Measurements from ENCODE around the gene CTSE.

The CTSE gene

DNA sequence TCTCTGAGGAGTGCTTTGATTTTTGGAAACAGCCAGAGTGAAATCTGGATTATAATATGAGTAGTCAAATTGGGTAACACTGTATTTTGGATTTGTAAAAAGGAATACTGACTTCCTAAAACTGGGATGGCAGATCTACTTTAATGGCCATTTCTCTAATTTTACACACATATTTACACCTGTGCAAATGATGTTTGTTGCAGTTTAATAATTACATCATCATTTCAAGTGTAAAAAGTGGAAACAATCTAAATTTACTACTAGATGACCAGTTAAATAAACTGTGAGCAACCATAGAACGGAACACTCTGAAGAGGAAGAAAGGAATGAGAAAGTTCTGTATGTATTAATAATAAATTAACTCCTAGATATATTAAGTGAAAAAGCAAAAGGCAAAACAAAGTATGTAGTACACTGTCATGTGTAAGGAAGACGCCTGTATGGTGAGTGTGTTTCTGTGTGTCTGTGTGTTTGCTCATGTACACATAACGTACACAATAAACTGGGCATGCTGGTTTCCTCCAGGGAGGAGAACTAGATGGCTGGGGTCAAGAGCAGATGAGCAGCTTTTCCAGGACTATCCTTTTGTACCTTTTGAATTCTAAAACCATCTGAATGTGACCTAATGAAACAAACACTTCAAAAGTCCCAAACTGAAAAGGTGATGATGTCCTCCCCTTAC, 26.4 kb upstream of the CTSE start:
- DNase-seq = no peak

DNA sequence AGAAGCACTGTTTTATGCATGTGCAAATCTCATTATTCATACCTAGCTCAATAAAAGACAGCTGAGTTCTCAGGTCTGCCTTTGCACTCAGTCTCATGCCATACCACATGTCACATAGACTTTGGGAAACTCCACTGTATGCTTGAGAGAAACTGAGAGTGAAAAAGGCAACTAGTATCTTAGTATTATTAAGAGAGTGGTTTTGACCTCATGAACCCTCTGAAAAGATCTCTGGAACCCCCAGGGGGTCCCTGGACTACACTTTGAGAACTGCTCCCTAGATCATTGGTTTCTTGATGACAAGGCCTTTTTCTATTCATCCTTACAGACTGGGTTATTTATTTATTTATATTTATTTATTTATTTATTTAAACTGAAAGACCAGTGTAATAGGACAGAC, 25.6 kb upstream of the CTSE start:
- DNase-seq = peak; percentile 73

DNA sequence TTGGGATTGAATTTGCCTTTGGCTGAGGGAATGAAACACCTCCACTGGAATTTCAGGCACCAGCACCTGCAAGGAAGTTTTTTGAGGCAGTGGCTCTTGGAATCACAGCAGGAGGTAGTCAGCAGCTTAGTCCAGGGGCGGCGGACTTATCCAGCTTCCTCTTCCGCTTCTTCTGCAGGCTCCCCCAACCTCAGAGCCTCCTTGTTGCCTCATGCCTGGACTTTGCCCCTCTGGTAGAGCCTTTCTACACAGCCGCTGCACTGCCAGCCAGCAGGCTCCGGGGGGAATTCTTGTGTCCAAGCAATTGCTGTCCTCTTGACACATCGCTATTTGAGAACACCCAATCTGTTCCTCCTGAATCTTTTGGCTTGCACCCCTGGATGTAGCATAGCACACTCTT, 24.9 kb upstream of the CTSE start:
- DNase-seq = no peak

DNA sequence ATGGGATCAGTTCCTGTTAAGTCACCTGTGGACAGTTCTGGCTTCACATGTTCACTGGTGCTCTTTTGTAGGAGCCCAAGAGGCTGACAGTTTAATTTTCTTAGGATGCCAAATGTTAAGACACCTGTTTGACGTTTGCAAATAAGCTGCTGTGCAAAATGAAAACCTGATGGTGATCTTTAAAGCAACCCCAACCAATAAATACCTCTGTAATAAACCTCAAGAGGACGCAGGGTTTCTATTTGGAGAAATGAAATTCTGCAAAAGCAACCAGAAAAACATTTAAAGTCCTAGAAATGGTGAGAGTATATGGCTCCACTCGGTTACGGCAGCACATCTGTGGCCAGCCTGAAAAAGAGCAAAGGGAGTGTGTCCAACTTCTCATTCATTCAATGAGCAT, 23.6 kb upstream of the CTSE start:
- DNase-seq = peak; percentile 66

DNA sequence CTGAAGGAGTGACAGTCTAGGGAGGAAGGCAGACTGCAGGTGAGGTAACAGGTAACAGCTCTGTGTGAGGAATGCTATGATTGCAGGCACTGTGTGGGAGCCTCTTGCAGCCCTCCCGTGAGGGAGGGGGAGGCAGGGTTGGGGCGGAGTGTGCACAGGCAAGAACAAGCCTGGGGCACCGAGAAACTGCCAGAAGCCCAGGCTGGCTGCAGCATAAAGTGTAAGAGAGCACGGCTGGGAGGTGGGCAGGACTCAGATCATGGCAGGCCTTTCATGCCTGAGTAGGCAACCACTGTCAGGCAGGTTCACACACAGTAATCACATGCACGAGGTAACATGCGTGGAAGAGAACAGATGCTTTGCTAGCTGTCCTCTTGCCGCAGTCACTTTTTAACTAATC, 17.9 kb upstream of the CTSE start:
- no peak for DNase-seq

DNA sequence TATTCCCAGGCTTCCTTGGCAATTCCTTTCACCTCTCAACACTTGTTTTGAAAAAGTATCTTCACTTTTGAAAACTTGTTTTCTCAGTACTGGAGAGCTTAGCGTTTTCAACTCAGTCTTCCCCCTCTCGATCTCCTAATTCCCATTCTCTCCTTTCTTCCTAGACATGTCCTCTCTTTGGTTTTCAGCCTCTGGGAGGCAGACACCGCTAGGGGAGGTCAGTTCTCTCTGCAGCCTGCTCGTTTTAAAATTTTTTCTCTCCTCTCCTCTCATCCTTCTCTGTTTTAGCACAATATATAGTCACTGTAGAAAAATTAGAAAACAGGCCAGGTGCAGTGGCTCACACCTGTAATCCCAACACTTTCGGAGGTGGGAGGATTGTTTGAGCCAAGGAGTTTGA, 16.6 kb upstream of the CTSE start:
- DNase-seq = peak; percentile 36

DNA sequence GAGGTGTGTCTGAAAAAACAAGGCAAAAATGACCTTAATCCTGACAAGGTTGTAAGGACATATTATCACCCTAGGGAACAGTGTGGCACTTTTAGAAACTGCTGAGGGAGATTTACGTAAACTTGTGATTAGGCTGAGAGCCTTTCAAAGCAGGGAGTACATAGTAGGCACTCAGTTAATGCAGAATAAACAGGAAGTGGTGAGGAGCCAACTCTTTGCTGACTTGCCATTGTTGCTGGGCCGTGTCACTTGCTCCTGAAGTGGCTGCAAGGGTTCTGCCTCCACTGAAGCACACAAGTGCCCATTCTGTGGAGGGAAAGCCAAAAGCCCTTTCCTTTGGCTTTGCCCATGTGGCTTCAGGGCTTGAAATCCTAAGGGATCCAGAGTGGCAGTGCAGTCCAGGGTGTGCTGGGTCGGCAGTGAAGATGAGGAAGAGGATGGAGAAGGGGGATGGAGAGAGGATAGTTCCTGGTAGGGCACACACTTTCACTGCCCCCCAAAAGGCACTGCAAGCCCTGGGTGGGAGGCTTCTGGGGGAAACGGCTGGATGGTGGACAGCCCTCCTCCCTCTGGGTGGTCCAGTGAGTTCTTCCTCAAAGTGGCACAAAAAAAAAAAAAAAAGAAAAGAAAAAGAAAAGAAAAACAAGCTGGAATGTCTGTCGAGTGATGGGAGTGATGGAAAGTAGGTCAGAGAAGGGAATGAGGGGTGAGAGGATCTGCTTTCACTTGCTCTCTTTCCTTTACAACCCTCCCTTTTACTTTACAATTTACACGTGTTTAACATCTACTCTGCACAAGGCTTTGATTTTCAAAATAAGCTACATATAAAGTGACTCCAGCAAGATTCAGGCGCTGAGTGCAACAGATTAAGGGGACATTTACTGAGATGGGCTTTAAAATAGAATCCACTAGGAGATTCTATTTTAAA, 15.6 kb upstream of the CTSE start:
- DNase-seq = peak; percentile 62

DNA sequence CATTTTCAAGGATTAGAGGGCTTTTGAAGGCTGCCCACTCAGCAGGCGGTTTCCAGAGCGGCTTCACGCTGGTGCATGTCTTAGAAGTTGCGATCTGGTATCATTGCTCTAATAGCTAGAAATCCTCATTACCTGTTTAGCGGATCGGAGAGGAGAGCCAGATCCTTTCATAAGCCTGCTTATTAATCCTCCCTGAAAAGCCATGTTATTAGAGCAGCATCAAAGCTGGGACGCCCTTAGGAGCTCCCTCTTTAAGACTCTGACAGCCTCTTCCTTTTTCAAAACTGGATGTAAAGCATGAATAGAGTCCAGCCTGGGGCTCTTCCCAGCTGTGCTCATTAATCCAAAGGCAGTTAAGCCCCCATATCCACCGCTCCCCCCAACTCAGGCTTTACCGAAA, 13.9 kb upstream of the CTSE start:
- DNase-seq = peak; percentile 53

DNA sequence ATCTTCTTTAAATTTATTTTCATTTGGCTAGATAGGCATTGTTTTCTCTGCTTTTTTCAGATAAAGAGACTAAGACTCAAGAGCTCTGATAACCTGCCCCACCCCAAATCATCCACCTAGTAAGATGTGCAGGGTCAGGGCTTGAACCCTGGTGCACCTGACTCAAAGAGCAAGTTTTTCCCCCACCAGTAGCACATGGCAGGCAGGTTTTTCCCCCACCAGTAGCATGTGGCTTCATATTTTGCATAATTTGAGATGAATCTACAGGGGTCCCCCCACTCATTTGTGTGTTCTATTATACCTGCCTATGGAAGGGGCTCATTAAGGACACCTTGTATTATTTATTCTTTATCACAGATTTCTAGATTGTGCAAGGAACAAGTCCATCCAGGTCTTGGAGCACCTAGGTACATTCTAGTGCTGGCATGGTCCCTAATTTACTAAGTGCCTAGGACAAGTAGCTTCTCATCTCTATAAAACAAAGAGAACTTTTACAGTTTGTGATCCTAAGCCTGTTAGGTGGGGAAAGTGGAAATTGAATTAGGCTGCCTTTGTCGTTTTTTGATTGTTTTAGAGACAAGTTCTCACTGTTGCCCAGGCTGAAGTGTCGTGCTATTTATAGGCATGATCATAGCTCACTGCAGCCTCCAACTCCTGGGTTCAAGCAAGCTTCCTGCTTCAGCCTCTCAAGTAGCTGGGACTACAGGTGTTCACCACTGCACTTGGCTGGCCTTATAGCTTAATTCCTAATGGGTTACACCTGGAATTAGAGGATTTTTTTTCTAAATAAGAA, 13.2 kb upstream of the CTSE start:
- DNase-seq = peak; percentile 74

DNA sequence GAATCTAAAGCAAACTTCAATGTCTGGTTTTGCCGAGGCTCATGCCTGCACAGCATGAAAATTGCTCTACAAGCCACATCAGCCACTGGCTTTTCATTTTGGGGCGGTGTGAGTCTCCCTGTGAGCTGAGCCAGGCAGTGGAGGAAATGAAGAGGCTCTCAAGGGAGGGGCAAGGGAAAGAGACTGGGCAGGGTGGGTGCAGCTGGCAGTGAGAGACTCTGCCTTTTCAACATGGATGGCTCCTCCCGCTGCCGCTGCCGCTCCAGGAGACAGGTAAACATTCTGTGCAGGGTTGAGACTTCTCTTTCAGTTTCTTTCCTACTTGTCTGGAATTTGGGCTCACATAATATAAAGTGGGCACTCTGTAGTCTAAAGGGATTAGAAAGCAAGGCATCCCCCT, 11.3 kb upstream of the CTSE start:
- DNase-seq = peak; percentile 84

DNA sequence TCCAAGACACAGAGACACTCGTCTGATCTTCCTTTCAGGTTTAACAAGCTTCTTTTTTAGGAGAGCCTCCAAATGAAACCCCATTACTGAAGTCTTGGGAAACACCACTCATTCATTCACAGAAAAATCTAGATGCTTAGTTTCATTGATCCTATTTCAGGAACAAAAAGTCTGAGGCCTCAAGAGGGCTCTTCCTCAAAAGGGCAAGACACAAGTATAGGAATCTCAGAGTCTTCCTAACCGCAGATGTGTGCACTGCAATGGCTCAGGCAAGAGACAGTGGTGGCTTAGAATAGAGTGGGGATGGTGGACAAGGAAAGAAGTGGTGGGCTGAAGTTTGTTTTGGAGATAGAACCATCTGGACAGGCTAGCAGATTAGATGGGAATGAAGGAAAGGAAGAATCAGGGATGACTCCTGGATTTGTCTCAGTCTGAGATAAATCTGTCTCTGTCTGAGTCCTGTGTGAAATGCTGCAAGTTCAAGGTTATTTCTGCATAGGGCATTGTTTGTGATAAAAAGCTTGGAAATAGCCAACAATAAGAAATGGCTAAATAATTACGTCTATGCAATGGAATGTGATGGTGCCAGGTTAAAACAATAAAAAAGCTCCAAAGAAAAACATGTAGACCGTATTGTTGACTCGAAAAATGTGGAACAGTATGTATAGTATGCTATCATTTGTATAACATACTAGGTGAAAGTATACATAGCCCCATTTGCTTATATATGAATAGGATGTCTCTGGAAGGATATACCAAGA, 8.9 kb upstream of the CTSE start:
- no peak for DNase-seq

DNA sequence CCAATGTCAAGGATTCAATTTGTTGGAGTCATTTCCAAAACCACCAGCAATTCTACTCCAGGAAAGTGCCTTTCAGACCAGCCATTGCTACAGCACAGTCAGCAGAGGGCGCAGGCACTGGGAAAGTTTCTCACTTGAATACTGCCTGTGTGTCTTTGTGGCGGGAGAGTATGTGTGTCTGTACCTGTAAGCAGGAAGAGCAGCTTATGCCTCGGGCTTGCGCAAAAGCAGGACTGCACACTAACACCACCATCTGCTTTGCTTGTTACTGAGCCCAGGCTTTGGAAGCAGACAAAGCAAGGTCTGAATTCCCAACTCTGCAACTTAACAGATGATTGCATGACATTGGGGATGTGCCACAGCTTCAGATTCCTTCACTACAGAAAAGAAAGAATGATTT, 7.0 kb upstream of the CTSE start:
- DNase-seq = peak; percentile 94

DNA sequence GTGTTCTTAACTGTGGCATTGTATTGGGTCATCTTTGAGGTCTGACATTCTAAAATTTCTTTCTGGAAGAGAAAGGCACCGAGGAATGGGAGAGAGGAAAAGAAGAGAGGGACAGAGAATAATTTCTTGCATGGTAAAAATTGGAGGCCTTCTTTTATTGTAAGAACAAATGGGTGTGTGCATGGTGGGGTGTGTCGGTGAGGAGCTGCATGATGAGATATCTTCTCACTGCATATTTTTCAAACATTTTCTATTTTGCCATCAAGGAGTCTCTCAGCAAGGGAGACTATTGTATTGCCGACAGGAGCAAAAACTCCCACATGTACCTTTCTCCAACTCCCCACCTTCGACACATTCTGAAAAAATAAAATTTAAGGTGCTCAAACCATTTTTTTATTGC, 6.5 kb upstream of the CTSE start:
- DNase-seq = no peak

DNA sequence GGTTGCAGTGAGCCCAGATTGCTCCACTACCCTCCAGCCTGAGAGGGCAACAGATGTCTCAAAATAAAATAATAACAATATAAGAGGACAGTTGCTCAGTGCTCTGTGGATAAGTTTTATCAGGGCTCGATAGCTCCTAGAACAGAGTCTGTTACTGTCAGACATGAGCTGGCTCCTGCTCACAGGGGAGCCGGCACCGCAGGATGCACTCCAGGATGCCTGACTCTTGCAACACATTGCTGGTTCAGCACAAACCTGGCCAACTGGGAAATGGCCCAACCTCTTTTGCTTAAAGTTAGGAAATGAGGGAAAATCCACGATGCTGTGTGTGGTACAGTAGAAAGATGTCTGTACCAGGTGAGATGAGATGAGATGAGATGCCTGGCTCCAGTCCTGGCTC, 5.8 kb upstream of the CTSE start:
- no peak for DNase-seq

DNA sequence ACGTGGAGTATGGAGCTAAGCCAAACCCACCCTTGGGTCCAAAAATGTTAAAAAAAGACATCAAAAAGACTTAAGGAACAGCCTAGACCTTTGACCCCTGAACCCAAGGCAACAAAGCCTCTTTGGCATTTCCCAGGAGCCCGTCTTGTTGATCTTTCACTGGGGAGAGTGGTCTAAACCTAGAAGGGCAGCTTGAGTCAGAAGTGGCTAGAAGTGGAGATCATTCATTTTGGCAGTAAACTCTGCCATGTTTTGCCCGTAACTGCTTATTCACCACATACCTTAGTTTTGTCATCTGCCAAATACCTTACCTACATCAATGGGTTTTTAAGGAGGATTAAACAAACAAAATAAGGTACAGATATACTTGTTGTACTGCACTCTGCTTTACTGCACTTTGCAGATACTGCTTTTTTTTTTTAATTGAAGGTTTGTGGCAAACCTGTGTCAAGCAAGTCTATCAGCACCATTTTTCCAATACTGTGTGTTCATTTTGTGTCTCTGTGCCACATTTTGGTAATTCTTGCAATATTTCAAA, 1.7 kb upstream of the CTSE start:
- no peak for DNase-seq

DNA sequence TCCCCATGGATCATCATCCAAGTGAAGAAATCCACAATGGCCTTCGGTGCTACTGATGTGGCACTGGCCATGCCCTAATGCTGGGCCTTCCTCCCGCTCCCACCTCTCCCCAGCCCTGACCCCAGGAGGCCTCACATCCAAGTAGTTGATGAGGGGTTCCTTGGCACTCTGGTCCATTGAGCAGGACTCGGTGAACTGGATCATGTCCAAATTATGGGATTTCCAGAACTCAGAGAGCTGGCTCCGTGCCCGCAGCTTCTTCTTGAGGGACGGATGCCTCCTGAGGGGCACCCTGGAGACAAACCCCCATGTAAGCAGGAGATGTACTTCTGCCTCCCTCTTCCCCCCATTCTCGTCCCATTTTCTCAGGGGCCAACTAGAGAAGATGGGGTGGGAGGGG, 929 bp downstream of the CTSE start:
- no peak for DNase-seq

DNA sequence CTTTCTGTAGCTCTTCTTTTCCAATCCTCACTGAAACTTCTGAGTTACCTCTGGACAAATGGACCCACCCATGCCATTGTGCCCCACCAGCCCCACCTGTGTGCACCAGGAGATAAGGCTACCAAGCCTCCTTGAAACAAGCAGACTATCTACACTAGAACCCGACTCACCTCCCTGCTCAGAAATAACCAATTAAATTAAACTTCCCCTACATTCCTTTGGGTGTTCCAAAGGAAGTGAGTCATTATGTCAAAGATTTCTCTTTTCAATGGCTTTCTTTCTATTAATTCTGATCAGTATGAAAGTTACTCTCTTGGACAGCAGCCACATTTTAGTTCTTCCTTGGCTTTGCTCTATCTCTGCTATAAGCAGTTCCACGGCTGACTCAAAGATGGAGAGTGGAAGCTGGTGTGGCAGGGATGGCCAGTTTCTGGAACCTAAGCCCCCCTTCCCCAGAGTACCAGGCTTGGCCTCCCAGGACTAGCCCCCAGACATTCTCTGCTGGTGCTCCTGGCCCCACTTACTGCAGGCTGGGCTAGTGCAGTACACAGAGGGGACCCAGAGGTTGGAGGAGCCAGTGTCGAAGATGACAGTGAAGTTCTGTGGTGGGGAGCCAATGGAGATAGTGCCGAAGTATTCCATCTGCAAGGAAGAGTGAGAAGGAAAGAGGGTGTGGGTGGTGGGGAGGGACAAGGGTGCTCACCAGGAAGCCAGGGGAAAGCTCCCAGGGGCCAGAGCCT, 1.9 kb downstream of the CTSE start:
- DNase-seq = no peak

DNA sequence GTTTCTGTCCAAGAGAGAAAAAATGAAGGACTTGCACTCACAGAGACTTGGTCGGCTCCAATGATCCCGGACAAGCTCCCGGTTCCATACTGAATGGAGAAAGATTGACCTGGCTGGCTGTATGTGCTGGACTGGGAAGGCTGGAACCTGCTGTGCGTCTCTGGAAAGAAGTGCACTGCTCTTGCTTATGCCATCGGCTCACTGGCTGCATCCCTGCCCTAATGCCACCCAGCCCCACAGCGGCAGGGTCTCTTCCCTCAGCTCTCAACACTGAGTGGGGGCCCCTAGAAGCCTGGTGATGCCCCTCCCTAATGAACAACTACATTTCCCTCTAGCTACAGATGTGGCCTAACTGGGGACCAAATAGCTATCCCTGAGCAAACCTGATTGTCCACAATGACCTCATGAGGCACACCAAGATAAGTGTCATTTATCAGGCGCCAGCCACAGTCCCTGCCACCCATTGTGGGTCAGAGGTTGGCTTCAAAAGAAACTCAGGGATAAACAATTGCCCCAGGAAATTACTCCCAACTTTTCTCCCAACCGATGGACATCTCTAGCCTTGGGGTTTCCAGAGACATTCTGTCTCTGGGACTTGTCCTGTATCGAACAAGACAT, 2.6 kb downstream of the CTSE start:
- DNase-seq = no peak

DNA sequence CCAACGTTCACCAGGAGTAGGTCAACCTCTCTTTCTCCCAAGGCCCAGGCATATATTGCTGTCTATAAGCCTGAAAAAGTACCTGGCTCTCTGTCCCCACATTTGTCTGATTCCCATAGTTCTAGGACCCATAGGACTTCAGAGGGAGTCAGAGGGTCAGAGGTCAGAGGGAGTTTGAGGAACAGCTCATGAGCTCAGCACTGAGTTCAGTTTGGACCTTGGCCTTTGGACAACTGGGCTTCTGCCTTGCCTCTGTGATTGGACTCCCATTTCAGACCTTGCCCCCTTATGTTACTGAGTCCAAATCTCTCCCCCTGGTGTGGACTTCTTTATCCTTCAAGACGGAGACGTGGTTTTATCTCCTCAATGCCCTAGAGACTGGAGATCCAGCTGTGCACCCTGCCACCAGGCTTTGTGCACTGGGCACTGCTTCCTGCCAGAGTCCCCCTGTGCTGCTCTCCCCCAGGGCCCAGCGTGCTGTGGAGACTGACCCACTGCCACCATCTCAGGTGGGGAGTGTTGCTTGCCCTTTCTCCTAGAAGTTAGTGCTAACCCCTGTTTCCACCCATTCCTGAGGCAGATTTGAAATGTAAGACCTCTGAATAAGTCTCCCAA, 3.2 kb downstream of the CTSE start:
- no peak for DNase-seq

DNA sequence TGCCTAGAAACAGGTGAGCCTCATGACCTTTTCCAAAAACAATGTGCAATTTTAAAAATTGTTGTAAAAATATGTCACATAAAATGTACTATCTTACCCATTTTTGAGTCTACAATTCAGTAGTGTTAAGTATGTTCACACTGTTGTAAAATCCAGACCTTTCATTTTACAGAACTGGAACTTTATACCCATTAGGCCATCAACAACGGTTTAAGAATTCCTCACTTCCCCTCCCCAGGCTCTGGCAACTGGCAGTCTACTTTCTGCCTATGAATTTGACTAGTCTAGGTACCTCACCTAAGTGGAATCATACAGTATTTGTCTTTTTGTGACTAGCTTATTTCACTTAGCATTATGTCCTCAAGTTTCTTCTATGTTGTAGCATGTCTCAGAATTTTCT, 8.6 kb downstream of the CTSE start:
- DNase-seq = no peak

DNA sequence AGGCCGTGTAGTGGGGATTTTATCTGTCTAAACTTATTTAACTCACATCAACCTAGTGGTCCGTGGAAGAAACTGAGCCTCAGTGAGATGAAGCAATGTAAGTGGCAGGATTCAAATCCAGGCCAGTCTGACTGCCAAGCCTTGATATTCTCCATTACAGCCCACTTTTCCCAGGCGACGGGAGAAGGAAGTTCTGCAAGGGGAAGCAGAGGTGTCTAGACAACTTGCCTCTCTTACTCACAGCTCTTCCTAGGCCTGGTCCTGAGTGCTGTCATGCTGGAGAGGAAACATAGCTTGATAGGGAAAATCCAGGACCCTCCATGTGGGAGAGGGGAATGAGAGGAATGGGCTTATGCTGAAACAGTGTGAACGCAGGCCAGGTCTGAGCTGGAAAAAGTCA, 9.1 kb downstream of the CTSE start:
- DNase-seq = no peak

Measured in RPMI8226 (cell line).